ENCODE data around the gene SMYD3.

DNA sequence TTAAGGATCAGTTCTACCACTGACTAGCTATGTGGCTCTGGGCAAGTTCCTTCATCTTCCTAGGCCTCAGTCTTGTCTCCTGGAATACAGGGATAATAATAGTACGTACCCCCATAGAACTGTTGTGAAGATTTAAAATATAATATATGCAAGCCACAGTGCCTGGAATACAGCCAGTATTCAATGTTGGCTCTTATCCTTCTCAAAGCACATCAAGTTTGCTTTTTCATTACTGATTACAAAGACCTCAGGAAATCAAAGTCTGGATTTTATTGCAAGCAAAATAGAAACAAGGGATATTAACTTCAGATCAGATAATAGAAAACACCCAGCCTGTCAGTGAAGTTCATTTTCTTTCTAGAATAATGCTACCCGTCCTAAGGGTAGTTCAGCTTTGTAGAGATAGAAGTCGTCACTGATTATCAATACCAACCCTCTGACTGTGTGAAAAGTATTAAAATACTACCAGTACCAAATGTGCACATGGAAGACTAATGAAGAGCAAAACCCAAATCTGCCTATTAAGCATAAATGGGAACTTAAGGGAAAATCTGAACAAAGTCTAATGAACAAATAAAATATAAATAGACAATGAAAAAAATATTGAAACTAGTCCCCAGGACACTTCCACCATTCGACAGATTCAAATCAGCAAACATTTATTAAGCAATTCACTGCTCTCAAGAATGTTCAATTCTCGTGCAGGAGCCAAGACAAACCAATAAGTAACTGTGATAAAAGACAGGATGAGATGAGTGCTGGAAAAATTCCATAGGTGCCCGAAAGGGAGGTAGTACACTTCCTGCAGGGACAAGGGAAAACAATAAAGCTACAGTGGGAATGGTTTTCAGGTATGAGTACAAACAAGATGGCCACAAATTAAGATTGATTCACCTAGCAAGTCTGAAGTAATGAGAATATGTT, 206.2 kb downstream of the SMYD3 start:
- TF ChIP-seq CTCF (IDR thresholded peaks at IDR 0.05) (no peak), POLR2A (IDR thresholded peaks at IDR 0.05) (no peak)
